ENCODE data around the gene PPFIBP2.

GRCh38 chr11:7508087-7508486 is 5.7 kb upstream of the PPFIBP2 start:
- no peak for TF ChIP-seq CTCF (IDR thresholded peaks at IDR 0.05)
- no peak for TF ChIP-seq POLR2A (IDR thresholded peaks at IDR 0.05)

All from thyroid gland (tissue), 4 donors.